GM19023 (cell line): ENCODE measurements around the gene TSPAN4.

Source experiments
- ATAC-seq: cut with Tn5 transposase; IDR thresholded peaks from one replicate; pipeline ENCODE4 v1.9.1; 2021; ENCODE audit warnings: mild to moderate bottlenecking, moderate library complexity; ENCODE audit not compliant: unreplicated experiment

The TSPAN4 gene

DNA sequence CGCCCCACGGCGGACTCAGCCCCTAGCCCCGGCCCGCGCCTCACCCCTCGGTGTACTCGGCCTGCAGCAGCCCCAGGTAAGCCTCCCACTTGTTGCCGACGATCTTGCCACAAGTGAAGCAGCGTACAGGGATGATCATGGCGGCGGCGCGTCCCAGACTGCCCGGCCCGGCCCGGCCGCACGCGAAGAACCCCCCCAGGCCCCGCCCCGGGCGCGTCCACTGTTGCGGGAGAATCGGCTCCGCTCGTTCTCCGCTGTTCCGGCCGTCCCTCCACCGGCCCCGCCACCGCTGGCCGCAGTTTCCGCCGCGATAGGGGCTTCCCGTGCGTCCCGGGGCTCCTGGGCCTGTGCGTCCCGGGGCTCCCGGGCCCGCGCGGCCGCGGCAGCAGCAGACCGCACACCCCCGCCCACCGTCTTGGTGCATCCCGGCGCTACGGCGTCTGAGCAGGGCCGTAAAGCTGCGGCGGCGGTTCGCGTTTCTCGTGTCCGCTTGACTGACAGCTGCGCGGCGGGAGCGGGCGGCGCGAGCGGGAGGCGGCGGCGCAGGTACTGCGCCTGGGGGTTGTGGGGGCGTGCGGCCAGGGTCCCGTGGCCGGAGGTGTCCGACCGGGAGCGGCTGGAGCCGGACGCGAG lies at the start of gene TSPAN4, which contains the start of gene POLR2L:
TSPAN4 (plus strand) TSS at position 483 of the 633 bp plus-strand sequence. CDS start 7,453 bp downstream, outside the sequence.
POLR2L (minus strand) TSS at position 160 of the 633 bp plus-strand sequence; CDS start at position 139, 21 bp downstream.
- ATAC-seq = peak; percentile 68

DNA sequence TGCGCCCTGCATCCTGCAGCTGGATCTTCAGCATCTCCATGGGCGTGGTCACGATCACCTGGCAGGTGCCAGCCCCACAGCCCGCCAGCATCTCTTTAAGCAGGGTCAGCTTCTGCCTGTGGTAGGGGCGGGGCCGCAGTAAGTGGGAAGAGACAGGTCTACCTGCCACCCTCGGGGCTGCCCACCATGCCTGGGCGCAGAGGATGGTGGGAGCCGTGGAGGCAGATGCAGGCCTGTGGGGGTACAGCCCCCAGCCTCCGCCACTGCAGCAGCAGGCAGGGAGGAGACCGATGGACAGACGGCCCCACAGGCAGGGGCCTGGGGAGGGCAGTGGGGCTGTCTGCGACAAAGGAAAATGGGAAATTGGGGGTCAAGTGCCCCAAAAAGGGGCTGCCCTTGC lies 49.8 kb upstream of the TSPAN4 start:
- ATAC-seq = no peak

DNA sequence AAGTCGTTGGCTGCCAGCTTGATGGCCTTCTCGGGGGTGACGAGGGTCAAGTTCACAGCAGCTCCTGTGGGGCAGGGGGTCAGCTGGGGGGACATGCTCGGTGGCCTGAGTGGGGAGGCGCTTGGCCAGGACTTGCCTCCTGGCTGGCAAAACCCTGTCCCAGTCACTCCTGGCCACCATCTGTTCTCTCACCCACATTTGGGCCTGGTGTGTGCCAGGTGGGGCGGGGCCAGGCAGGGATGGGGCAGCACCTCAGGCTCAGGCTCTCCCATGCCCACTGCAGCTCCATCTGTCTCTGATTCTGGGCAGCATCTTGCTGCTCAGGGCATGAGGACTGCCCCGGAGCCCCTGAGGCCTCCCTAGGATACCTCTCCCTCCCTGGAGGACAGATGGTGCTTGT lies 49.1 kb upstream of the TSPAN4 start:
- no peak for ATAC-seq

DNA sequence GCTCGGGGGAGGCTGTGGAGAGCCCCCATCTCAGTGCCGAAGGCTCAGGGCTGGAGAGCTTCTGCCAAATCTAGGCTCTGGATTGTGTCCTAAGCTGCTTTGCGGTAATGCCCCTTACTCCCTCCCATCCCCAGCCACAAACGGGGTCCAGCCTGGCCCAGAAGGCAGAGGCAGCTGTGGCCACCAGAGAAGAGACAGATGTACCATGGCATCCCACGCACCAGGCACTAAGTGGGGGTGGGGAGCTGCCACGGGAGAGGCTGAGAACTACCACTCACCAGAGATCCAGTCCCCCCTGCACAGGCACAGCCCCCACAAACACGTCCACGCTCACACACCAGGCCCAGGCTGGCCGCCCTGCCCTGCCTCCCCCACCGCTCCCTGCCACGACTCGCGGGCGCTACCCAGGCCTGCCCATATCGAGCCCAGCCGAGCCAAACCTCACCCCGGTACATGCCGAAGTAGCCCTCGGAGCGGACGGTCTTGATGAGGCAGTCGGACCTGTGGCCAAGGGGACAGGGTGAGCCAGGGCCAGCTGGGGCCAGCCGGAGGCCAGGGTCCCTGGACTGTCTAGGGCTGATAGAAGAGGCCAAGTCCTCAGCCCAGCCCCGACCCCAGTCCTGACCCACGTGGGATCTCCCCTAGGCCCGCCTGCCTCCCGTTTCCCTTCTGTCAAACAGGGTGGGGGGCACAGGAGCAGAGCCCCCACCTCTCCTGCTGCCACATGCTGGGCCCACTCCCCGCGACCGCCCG lies 48.5 kb upstream of the TSPAN4 start:
- no peak for ATAC-seq

DNA sequence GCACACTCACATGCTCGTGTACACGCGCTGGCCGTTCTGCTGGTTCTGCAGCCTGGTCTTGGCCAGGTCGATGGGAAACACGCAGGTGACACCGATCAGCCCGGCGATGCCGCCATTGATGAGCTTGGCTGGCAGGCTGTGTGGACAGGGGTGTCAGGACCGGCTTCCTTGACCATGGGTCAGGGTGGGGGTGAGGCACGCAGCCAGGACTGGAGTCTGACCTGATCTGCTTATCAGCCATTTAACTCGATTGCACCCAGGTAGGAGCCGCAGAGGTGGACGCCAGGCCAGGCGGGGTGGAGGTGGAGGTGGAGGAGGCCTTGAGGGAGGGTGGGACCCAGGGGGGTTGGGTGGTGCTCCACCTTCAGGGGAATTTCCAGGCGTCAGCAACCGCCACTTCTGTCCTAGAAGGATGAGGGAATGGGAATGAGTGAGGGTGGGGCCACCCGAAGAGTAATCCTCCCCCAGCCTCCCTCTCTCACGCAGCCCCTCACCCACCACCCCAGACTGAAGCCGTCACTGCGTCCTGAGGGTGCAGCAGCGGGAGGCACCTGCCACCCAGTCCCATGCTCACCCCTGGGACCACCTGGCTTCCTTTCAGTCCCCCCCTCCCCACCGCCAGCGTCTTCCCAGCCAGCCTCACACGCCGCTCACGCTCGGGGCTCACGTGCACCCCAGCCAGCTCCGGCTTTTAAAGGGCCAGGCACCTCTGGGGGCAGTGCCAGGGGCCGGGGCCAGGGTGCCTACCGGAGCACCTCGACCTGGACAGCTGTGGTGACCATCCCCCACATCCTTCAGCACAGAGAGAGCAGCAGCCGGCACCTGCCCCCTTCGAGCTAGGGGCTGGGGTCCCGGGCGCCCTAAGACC lies 47.7 kb upstream of the TSPAN4 start:
- ATAC-seq = no peak

GRCh38 chr11:795634-796564 lies 46.8 kb upstream of the TSPAN4 start:
- peak; percentile 31 for ATAC-seq

GRCh38 chr11:796565-797295 lies 45.9 kb upstream of the TSPAN4 start:
- no peak for ATAC-seq

DNA sequence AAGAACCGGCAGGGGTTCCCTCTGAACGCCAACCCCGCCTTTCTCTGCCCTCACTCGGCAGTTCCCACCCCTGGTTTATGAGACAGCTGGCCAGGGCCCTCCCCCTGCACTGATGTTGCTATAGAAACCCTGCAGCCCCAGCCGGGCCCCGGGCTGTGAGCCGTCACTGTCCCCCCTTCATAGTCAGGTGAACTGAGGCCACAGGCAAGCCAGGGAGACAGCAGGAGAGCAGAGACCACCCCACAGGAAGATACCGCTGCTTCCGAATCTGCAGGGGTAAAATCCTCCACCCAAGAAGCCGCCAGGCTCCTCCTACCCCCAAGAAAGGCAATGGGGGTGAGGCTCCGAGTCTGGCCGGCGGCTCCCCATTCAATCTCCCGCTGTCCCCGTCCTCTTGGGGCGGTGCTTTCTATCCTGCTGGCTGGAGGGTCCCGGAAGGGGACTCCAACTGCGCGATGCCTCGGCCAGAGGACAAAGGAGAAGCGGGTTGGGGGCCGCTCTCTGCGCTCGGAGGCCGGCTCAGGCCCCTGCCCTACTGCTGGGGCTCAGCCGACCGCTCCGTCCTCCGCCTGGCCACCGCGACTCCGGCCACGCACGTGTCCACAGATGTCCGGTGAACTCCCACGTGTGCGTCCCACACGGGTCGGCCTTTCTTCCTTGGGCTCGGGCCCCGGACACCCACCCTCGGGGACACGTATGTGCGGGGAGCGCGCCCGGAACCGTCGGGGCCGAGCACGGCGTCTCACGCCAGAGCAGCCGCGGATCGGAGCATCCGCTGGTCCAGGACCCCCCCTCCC lies 45.2 kb upstream of the TSPAN4 start:
- ATAC-seq = peak; percentile 44

DNA sequence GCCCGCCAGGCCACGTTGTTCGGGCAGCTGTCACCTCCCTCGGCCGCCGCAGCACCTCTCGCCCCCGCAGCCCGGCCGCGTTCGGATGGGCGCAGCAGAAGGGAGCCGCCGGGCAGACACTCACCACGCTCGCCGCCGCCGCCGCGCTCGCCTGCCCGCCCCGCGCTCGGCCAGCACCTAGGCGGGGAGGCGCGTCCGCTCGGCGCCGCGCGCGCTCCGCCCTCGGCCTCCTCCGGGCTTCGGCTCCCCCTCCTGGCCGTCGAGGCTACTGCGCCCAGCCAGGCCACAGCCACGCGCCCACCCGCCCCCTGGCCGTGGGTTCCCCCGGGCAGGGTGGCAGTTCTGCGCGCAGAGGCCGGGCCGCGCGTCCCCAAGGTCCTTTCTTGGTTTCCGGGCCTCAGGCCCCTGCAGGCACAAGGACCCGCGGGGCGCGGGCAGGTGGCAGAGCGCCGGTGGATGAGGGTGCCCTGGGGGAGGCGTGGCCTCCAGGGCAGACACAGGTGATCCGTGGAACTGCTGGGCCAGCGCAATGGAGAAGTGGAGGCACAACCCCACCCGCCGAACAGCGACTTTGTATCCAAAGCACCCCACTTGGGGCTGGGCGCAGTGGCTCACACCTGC lies 44.4 kb upstream of the TSPAN4 start, which contains the start of gene SLC25A22:
SLC25A22 (minus strand) TSS at position 189 of the 621 bp plus-strand sequence. CDS start 3,275 bp downstream, outside the sequence.
- ATAC-seq = peak; percentile 58

DNA sequence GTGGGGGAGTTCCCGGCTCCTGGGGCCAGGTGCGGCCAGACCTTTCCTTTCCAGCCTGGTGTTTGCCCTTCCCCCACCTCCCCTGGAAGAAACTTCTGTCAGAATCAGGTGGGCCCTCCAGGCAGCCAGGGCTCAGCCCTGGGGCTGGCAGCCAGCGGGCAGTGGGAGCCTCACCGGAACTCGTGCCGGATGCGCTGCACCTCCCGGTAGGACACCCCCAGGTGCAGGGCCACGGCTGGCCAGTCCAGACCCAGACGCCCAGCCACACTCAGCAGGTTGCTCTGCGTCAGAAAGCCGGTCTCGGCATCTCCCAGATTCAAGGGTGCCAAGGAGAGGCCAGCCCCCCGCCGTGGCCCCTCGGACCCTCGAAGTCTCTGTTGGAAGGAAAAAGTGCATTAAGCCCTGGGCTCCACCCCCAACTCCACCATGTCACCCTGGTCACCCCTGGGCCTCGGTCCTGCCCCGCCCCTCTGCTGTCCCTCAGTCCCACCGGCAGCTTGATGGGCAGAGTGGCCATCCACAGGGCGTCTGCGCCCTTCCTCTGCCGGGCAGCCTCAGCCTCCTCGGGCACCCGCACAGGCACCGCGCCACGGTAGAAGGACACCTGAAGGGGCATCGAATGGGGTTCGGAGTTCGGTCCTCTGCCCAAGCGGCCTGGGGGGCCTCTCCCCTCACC lies 42.9 kb upstream of the TSPAN4 start:
- ATAC-seq = no peak

DNA sequence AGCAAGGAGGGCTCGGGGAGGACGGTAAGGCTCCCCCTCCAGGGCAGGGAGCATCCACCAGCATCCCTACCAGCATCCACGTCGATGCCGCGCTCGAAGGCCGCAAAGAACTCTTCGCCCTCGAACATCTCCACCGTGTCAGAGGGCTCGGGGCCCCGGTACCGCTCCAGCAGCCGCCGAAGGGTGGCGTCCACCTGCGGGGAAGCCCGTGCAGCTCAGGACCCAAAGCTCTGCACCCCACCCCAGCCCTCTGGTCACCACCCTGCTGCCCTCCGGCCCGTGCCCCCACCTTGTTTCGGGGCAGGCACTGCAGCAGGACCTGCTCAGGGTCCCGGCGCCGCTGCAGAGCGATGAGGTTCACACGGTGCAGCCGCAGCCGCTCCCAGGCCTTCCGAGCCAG lies 42.2 kb upstream of the TSPAN4 start:
- no peak for ATAC-seq

DNA sequence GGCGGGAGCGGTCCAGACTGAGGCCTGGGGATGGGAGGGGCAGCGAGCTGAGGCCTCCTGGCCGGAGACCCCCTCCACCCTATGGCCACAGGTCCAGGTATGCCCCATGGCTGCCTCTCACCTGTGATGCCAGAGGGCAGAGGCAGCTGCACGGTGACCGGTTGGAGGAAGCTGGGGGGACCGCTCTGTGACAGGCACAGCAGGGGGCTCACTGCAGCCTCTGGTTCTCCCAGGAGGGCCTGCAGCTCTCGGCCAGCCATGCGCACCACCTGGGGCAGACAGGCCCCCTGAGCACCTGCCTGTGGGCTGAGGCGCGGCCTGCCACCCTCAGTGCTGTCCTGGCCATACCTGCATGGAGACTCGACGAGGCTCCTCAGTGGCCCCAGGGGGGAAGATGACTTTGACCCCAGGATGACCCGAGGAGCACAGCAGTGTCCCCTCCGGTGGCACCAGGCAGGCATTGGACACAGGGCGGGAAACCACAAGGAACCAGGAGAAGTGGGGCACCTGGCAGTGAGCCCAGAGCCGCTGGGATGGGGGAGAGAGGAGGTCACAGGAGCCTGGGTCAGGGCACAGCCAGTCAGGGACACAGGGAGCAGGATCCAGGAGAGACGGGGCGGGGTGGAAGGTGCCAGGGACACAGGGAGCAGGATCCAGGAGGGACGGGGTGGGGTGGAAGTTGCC lies 41.4 kb upstream of the TSPAN4 start:
- ATAC-seq = no peak

DNA sequence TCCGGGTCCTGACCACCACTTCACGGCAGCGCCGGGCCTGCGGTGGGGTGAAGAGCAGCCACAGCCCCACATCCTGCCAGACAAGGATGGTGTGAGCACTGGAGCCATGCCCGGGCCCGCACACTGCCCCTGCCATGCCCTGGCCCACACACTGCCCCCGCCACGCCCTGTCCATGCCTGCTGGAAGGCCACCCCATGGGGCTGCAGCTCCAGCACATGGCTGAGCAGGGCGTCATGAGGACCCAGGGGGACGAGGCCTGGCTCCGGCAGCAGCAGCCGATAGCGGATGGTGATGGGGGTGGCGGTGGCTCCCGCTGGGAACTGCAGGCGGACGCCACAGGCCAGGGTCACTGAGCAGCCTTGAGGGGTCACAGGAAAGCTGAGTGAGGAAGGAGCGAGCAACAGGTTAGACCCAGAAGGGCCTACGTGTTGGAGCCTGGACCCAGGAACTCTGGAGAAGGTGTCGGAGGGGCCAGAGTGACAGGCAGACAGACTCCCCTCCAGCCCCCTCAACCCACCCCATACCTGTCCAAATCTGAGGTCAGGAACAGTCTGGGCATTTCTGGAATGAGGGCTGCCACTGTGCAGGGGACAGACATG lies 40.5 kb upstream of the TSPAN4 start:
- no peak for ATAC-seq

GRCh38 chr11:802693-803466 lies 39.8 kb upstream of the TSPAN4 start:
- ATAC-seq = no peak

DNA sequence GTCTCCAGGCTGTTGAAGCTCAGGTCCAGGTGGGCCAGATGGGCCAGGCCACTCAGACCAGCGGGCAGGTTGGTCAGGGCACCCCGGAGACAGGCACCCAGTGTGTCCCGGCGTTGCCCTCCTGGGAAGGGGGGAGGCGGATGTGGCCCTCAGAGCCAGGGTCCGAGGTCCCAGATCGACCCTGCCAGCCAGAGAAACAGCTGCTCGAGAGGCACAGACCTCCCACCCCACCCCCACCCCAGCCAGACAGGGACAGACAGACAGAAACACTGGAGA lies 39.2 kb upstream of the TSPAN4 start:
- ATAC-seq = no peak
